ENCODE data around the gene ADAMTS2.

GRCh38 chr5:179221877-179222220 is 123.4 kb downstream of the ADAMTS2 start:
- TF ChIP-seq CTCF (IDR thresholded peaks at IDR 0.05 in 2 of 3, conservative IDR thresholded peaks at IDR 0.05 in 1 of 3; ENCODE audit: borderline replicate concordance in 1 of 3, insufficient read depth in 1 of 3, low read depth in 2 of 3, low read length in 2 of 3) (no peak), ZNF274 (IDR thresholded peaks at IDR 0.05; ENCODE audit: low read depth, low read length) (no peak), SIN3A (IDR thresholded peaks at IDR 0.05; ENCODE audit: low read depth) (no peak), POLR2A (IDR thresholded peaks at IDR 0.05; ENCODE audit: borderline replicate concordance, extremely low read depth, insufficient read depth, insufficient read length) (no peak), EZH2 (IDR thresholded peaks at IDR 0.05) (no peak), TCF7L2 (IDR thresholded peaks at IDR 0.05; ENCODE audit: borderline replicate concordance, extremely low read depth, insufficient read depth, insufficient read length) (no peak), REST (IDR thresholded peaks at IDR 0.05; ENCODE audit: low read depth) (no peak), RAD21 (IDR thresholded peaks at IDR 0.05; ENCODE audit: low read depth) (no peak), POLR2AphosphoS5 (IDR thresholded peaks at IDR 0.05; ENCODE audit: low read depth, low read length) (no peak), CEBPB (IDR thresholded peaks at IDR 0.05; ENCODE audit: low read depth) (no peak), JUND (IDR thresholded peaks at IDR 0.05) (no peak), ZBTB33 (IDR thresholded peaks at IDR 0.05; ENCODE audit: extremely low read depth, insufficient replicate concordance, low read length) (no peak), EGR1 (IDR thresholded peaks at IDR 0.05; ENCODE audit: low read depth) (no peak)

Measured in HCT116 (cell line).